Hematopoietic multipotent progenitor cell treated with erythropoietin and hydrocortisone succinate and interleukin-3 and kit ligand, for 4 days (in vitro differentiated cells): ENCODE measurements around the gene DUSP8.
"Not testable (repeated sequence)": the region's sequence is repeated elsewhere in the genome, so short reads cannot be mapped to it uniquely, and the experiment has no call there.

Source experiments
- DNase-seq: peaks from one replicate; pipeline ENCODE4 v3.0.0-alpha.2; 2015

DUSP8 gene

DNA sequence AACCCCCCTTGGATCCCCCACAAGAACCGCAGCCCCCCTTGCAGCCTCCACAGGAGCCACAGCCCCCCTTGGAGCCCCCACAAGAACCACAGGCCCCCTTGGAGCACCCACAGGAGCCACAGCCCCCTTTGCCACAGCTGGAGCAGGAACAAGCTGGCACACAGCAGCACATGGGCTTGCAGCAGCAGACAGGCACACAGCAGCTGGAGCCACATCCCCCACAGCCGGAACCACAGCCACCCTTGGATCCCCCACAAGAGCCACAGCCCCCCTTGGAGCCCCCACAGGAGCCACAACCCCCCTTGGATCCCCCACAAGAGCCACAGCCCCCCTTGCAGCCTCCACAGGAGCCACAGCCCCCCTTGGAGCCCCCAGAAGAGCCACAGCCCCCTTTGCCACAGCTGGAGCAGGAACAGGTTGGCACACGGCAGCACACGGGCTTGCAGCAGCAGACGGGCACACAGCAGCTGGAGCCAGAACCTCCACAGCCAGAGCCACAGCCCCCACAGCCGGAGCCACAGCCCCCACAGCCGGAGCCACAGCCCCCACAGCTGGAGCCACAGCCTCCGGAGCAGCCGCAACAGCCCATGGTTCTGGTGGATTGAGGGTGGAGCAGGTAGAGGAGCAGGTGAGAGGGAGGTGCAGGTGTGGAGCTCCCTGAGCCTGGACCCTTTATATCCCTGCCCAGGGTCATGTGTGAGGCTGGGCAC, 12.7 kb upstream of the DUSP8 start, which contains the start of gene KRTAP5-1:
Gene KRTAP5-1, minus strand, starts transcription at position 623 of the 710 bp plus-strand sequence. Its CDS starts 34 bp downstream, at position 589.
- DNase-seq, result not testable (repeated sequence)

DNA sequence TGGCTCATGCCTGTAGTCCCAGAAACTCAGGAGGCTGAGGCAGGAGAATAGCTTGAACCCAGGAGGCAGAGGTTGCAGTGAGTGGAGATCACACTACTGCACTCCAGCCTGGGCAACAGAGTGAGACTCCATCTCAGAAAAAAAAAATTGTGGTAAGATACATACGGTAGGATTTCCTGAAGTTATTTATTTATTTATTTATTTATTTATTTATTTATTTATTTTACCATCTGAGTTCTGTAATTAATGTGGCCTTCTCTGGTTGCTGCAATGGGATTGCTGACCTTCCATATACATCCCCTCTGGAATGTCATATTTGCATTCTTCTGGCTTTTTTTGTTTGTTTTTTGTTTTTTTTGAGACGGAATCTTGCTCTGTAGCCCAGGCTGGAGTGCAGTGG, 10.8 kb upstream of the DUSP8 start:
- not testable (repeated sequence) for DNase-seq

DNA sequence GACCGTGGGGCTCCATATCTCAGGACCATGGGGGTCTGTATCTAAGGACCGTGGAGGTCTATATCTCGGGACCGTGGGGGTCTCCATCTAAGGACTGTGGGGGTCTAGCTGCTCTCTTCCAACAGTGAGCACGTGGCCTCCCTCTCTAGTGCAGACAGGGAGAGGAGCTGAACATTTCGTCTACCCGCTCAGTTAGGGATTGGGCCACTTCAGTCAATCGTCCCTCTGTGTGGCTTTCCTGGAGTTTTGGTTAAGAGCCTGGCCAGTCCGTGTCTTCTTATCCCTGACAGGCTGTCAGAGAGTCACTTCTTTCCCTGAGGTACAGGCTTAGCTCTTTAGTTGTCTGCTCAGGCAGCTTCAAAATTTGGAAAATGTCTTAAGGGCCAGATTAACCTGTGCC, 9.9 kb upstream of the DUSP8 start:
- DNase-seq, result no peak

DNA sequence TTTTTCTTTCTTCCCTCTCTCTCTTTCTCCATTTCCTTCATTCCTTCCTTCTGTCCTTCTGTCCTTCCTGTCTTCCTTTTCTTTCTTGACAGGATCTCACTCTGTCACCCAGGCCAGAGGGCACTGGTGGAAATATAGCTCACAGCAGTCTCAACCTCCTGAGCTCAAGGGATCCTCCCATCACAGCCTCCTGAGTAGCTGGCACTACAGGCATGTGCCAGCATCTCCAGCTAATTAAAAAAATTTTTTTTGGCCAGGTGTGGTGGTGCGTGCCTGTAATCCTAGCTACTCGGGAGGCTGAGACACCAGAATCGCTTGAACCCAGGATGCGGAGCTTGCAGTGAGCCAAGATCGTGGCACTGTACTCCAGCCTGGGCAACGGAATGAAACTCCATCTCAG, 4.8 kb upstream of the DUSP8 start:
- DNase-seq, result no peak

DNA sequence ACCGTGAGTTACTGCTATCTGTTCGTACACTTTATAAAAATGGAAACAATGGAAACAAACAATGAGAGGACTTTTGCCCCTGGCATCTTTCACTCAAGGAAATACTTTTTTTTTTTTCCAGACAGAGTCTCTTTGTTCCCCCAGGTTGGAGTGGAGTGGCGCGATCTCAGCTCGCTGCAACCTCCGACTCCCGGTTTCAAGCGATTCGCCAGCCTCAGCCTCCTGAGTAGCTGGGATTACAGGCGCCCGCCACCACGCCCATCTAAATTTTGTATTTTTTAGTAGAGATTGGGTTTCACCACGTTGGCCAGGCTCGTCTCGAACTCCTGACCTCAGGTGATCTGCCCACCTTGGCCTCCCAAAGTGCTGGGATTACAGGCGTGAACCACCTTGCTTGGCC, 3.7 kb upstream of the DUSP8 start:
- not testable (repeated sequence) for DNase-seq

DNA sequence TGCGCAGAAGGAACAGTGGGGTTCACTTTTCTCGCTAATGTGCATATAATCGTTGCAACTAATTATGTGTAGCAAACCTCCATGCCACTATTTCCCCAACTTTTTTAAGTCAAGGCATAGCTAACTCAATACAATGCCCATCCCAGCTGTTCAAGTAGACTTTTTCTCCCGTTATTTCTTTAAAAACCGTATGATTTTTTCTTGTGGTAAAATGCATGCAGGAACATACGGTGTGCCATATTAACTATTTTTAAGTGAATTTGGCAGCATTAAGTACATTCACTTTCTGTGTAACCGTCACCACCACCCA, 2.8 kb upstream of the DUSP8 start:
- DNase-seq, result no peak

DNA sequence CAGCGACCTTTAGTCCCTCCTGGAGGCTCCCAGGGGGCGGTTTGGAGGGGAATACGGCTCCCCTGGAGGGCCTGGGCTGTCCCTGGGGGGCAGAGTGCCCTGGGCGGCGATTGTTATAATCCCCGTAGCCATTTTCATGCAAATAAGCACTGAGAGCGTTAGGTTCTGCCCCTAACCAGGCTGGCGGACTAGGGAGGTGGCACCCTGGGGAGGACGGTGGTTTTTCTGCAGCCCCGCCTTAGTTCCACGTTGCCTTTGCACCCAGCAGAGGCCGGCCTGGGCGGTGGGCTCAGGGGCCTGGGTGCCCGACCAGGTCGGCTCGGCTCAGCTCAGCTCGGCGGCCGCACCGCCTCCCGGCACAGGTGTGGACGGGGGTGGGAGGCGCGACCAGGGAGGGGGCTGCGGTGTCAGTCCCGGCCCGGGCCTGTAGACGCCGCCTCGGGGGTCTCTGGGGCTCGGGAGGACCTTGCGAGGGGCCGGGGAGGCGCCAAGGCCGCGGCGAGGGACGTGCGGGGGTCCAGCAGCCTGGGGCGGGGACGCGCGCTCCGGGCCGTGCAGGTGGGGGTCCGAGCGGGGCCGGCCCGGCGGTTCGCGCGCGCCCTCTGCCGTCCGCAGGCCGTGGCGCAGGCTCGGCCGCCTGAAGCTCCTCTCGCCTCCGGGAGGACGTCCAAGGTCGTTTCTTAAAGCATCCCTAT, 2.3 kb upstream of the DUSP8 start:
- peak; percentile 68 for DNase-seq

DNA sequence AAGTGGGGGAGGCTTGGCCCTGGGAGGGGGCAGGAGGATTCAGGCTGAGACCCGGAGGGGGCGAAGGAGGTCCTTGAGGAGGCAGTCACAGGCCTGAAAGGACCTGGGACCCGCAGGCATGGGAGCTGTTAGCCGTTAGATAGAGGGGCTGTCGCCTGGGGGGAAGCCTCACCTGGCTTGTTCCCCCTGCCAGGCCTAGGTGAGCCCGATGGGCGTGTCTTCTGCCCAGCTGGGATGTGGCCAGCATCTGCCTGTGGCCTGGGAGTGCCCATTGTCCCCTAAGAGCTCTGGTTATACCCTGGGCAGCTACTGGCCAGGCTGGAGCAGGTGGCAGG, 1.8 kb upstream of the DUSP8 start:
- no peak for DNase-seq

DNA sequence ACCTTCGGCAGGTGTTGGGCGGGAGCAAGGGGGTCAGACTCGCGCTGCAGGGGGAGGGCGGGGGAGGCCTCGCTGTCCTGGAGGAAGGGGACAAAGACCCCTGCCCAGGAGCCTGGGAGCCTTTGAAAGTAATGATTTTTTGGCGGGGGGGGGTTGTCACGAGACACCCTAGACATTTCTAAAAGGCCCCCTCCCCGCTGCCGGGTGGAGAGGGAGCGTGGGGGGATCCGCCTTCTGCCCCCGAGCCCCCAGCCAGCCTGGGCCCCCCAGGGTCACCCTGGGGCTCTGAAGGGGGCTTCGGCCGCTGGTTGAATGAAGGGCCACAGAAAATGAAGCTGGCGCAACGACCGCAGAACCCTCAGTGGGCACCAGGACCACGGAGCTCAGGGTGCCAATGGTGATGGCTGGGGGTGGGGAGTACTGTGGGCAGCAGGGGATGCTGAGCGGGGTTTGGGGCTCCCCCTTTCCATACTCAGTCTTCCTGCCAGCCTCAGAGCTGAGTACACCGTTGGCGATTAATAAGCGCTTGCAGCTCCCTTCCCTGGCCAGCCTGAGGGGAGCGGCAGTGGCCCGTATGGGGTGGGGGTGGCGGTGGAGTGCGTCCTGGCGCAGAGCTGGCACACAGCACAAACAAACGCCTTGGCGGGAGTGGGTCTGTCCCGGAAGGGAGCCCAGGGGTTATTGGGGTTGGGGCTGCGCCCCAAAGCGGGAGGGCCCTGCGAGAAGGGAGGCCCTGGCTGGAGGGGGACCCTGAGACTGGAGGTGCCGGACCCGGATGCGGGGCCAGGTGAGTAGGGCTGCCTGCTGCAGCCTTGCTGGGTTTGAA, 1.2 kb upstream of the DUSP8 start:
- no peak for DNase-seq

DNA sequence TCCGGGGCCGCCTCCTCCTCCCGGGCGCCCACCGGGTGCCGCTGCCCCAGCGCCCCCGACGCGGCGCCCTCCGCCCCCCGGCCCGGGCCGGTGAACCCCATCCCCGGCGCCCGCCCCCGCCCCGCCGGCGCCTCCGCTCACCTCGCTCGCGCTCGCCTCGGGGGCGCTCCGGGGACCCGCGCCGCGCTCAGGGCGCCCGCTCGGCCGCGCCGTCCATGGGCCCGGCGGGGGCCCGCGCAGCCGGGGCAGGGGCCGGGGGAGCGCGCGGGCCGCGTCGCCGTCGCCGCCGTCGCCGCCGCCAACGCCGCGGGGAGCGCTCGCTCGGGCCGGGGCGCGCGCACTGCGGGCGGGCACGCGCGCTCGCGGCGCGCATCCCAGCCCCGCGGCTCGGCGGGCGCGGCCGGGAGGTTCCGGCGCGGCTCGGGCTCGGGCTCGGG, 293 bp downstream of the DUSP8 start:
- no peak for DNase-seq

DNA sequence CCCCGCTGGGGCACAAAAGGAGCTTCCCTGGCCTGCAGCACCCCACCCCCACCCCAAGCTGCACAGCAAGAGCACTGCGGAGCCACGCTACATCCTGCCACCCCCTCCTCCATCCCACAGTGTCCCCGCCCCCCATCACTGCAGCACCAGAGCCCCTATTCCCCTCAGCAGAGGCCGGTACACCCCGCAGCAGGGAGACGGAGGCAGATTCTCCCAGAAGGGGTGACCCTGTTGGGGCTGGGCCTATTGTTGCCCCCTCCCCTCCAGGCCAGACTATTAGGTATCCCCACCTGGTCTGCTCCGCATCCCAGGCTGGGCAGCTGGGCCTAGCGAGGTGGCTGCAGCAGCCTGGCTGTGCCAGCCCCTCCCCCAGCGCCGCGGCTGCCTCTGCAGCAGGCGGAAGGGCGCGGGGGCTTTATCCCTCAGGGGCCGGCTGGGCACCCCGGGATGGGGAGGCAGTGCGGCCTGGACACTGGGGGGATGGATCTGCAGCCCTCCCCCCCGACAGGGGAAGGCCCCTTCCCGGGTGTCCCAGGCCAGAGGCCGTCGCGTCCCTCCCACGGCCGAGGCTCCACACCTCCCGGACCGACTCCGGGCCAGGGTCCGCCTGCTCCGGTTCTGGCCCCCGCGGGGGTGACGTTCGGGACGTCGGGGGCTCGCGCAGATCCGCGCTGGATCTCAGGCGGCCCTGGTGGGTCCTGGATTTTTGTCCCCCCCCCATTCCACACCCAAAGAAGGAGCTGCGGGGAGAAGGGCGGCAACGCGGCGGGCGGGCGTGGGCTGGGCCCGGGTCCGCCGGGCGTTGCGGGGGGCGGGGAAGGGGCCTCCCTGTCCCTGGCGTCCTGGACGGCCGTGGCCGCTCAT, 943 bp downstream of the DUSP8 start:
- no peak for DNase-seq

DNA sequence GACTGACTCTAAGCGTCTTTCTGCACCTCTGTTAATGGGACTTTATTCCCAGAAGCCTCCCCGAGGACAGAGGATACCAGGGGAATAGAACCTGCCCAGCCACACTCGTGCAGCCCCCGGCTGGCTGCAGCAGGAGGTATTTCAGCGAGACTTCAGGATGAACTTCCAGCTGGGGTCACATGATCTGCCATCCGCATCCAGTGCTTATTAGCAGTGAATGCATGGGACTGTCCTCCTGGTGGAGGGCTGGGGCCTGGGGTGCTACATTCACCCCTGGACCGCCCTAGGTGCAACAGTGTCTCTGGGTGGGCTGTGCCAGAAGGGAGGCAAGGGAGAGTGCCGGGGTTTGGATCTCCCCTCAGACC, 1.6 kb downstream of the DUSP8 start:
- DNase-seq, result no peak

DNA sequence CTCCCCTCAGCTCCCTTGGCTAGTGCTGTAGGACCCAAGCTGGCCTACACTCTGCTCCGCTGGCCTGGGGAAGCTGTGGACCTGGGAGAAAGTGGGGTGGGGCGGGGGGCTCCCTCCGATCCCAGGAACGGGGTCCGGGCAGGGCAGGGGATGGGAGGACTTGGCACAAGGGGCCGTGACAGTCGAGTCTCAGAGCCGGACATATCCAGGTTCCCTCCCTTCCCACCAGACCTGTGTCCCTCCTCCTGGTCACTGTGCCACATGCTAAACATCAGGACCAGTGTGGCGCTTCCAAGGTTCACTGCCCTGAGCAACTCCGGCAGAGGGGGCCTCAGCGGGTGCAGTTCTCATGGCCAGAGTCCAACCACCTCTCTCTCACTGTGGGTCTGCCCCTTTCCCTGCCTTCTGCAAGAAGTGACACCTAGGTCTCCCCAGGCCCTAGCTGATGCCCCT, 2.0 kb downstream of the DUSP8 start:
- DNase-seq, result no peak

DNA sequence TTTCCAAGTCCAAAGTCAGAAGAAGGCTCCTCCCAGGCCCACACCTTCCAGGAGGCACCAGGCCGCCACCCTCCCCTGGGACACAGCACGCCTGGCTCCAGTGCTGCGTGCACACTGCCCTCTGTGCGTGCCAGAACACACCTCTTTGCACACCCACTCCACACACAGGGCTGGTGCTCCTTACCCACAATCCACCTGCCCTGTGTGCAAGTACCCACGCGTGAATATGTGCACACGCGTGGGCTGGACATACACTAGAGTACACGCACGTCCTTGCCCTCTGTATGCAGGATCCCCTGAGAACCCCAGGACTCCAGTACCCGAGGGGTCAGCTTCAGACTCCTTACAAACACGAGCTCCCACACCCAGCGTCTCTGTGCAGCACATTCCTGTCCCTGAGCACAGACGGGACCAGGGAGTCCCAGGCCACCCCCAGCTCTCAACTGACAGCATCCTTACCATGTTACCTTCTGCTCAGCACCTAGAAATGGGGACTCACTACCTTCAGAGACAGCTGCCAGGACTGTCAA, 2.8 kb downstream of the DUSP8 start:
- DNase-seq, result no peak

DNA sequence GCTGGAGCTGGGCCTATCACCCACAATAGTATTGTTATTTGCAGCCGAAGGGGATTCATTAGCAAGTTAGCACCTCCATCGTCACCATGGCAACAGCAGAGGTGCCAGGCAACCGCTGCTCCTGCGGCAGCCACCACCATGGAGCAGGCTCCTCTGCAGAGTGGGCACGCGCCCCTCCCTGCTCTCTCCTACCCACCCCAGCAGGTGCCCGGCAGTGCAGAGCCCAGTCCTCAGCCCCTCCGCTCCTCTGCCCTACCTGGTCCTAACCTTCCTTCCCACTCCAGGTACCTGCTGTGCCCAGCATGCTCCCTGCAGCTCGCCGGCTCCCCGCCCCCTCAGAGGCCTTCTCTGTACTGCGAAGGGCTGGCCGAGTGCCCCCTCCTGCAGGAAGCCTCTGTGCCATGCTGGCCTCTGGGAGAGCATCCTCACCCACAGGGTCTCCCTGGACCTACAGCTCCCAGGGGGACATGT, 3.6 kb downstream of the DUSP8 start:
- DNase-seq, result peak; percentile 45

DNA sequence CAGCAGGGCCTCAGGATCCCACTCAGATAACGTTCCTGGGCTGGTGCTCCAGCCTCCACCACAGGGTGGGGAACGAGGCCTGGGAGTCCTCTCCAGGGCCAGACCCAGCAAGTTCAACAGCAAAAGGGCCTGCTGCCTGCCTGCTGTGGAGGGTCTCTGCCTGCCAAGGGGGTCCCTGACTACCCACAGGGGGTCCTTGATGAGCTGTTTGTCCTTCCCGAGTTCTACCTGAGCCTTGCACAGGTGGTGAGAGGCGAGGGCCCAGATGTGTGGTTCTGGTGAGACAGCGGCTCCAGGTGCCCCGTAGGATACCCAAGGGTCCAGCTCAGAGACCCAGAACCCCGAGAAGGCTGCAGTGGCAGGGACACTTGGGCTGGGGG, 4.4 kb downstream of the DUSP8 start:
- DNase-seq, result no peak

DNA sequence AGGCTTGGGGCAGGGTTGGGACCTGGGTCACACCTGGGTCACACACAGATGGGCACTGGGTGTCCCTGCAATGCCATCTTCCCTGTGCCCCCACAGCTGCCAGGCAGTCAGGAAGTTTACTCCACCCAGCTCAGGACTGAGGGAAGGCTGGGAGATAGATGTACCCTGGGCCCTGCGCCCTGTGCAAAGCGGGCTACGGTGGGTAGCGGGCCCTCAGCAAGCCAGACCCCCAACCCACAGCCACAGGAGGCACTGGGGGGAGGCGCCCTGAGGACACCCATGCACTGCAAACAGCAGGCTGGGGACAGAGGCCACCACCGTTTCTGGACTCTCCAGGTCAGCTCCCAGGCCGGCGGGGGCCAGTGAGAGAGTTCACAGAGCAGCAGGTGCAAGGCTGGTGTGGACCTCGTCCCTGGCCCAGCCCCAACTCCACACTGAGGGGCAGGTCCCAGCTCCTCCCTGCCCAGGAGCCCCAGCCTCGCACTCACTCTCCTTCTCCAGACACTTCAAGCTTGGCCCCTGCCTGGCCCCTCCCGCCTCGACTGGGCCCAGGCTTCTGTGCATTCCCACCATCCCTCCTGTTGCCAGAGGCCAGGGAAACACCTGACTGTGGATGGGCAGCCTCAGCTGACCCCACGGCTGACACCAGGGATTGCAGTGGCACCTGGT, 4.9 kb downstream of the DUSP8 start:
- no peak for DNase-seq

DNA sequence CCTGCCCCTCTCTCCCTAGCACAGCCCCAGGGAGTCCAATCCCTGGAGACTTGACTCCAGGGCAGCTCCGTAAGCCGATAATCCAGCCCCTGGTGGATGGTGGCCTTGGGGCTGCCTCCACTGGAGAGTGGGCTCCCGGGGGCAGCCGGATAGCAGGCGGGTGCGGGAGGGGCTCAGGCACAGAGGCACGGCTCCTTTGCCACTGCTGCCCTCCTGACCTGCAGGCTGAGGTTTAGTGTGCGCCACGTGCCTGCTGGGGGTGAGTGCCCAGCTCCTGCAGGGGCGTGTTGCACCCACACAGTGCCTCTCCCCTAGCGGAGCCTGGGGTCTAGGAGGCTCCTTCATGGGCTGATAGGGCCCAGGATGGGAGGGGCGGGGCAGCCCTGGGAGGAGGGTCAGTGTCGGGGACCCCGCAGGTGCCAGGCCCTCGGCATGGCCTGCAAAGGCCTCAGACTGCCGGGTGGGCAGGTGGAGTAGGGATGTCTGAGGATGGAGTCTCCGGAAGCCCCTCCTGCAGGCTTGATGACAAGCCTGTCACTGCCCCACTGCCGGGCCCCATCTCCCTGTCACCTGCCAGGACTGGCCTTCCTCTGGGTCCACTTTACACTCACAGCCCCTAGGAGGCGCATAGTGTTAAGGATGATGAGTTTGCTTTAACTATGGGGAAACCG, 5.6 kb downstream of the DUSP8 start:
- no peak for DNase-seq

DNA sequence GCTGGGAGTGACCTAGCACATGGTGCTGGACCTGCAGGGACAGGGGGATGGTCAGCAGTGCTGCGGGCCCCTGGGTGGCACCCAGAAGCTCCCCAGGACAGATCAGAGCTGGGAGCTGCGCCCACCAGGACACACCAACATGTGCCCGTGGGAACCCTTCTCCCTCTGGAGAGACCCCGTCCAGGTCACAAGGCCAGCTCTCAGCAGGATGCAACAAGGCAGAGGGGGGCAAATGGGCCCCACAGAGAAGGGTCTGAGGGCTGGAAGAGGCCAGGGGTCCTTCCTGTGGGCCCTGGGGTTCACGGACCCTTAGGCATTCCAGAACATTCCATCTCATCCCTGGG, 6.2 kb downstream of the DUSP8 start:
- no peak for DNase-seq

DNA sequence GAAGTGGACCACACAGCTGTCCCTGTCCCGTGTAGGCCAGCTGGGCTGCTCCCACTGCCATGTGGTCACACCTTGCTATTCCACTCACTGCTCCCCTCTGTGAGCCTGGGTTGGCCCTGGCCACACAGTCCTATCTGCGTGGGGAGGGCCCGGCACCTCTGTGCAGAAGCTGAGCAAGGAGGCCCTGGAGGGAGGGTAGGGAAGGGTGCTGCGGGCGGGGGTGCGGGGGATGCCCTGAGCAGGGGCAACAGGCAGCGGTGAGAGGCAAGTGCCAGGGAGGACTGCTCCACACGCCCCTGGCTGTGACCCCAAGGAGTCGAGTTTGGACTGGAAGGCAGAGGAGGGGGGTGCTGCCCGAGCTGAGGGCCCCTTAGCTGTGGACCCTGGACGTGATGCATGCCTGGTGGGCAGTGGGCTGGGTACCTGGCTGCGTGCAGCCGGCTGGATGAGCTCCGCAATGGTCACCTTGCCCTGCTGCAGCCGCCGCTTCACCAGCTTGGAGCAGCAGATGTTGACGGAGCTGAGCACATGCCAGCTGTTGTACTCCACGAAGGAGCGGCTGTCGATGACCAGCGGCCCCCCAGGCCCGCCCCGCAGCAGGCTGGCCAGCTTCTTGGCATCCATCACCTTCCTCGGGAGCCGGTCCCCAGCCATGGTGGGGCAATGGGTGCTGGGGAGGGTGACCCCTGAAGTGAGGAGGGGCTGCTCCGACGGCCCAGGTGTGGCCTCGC, 6.7 kb downstream of the DUSP8 start:
- no peak for DNase-seq
